Lung (tissue), 12 donors: ENCODE data around the gene EIF4A2. TPM values are rescaled to one million over a fixed set of nuclear protein-coding genes. Genes with fewer than 3 reads are reported as not detected.

Experiments
- ATAC-seq: fragments of 200-7000 bp; cut with Tn5 transposase; one replicate; pipeline ENCODE4 v1.9.1; 2020; ENCODE audit warnings: moderate number of reproducible peaks; ENCODE audit not compliant: insufficient read depth, low FRiP score
- DNase-seq, 3 donors: peaks; one replicate each; pipeline ENCODE4 v3.0.0-alpha.2; 2013 to 2017
- H3K27ac ChIP-seq, 2 donors: one replicate each; pipeline ENCODE4 v1.5.1; 2013; ENCODE audit warnings: mild to moderate bottlenecking in 2 of 2, moderate library complexity in 2 of 2, control low read depth in 1 of 2, inconsistent platforms in 1 of 2, low read depth in 1 of 2, low read length in 1 of 2
- H3K27me3 ChIP-seq, 3 donors: one replicate each; pipeline ENCODE4 v1.5.1; 2013; ENCODE audit warnings: low read length in 2 of 3; ENCODE audit not compliant: control insufficient read depth in 3 of 3, insufficient read depth in 3 of 3
- H3K36me3 ChIP-seq, 4 donors: one replicate each; pipeline ENCODE4 v1.5.1; 2013; ENCODE audit warnings: low read length in 4 of 4, mild to moderate bottlenecking in 1 of 4, moderate library complexity in 1 of 4; ENCODE audit not compliant: control insufficient read depth in 4 of 4, insufficient read depth in 4 of 4
- H3K4me1 ChIP-seq, 5 donors: one replicate each; pipeline ENCODE4 v1.5.1; 2013; ENCODE audit warnings: low read length in 5 of 5, mild to moderate bottlenecking in 2 of 5, moderate library complexity in 1 of 5; ENCODE audit not compliant: control insufficient read depth in 5 of 5, insufficient read depth in 5 of 5
- H3K4me3 ChIP-seq: one replicate; pipeline ENCODE4 v1.5.1; 2013; ENCODE audit warnings: mild to moderate bottlenecking, control low read depth, moderate library complexity
- H3K9ac ChIP-seq, 2 donors: one replicate each; pipeline ENCODE4 v1.5.1; 2013; ENCODE audit warnings: low read length in 2 of 2, control low read depth in 1 of 2; ENCODE audit not compliant: insufficient read depth in 1 of 2
- H3K9me3 ChIP-seq, 4 donors: one replicate each; pipeline ENCODE4 v1.5.1; 2013; ENCODE audit warnings: low read length in 3 of 4, mild to moderate bottlenecking in 1 of 4, moderate library complexity in 1 of 4; ENCODE audit not compliant: control insufficient read depth in 4 of 4, insufficient read depth in 3 of 4
- WGBS, 2 donors: extraction: QIAGEN DNeasy Blood & Tissue Kit; methylation state at CpG; one replicate each; pipeline ENCODE4 v1.1.7; 2013; 5-methylcytosine and 5-hydroxymethylcytosine counted together
- polyA plus RNA-seq, 2 donors: library from polyadenylated mRNA; stranded (reverse); fragments of 200-250 nt; gene quantifications; one replicate each; pipeline ENCODE4 v1.2.1, GENCODE V29; 2013
- total RNA-seq, 2 donors: library from RNA; depleted of rRNA in 1 of 2; stranded (reverse); fragments of >200 nt in 1 of 2; gene quantifications; one replicate each; pipeline ENCODE4 v1.2.1, GENCODE V29; 2014 to 2021
- TF ChIP-seq, protein P1 (sequence below): IDR thresholded peaks from 2 replicates; pipeline ENCODE4 v1.5.1; 2012; ENCODE audit warnings: mild to moderate bottlenecking; ENCODE audit errors: control extremely low read depth, extremely low read depth
- donor health status: control.
- donor health status: control.
- donor health status: Bipolar disorder and iron deficiency.
- donor health status: healthy.
- donor health status: DM: yes; HTN: yes; CAD: no.

EIF4A2 gene
- total and polyA plus RNA-seq, 4 donors = 235 to 683 (median 312) TPM

DNA sequence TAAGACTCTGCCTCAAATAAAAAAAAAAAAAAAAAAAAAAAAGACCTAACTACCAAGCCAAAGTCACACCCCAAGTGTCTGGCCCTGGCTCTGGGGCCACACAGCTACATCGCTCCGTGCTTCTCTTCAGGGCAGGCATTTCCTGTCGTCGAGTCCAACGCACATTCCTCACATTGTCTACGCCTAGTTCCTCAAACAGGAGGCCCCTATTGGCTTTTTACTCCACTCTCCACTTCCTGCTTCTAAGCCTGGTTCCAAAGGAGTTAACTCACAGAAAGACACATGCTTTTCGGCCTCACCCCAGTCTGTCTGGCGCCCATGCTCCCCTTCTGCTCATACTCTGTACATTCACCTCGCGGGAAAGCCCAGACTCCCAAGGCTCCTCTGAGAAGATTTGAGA is 37.4 kb upstream of the EIF4A2 start:
- 15 to 17% methylated on average over 9 of the region's 10 CpGs for WGBS, 2 donors
- ATAC-seq (peak; percentile 85), DNase-seq (peak; percentile 60 to 72 (median 64))
- Histone ChIP-seq H3K4me3 (no peak overlapping the region), H3K9ac (no peak overlapping the region), H3K9me3 (no peaks in the 10 kb centered on the region), H3K36me3 (no peaks in the 10 kb centered on the region), H3K27me3 (no peaks in the 10 kb centered on the region), H3K27ac (peak overlapping the region in 1 of 2 donors; percentile 21), H3K4me1 (peaks cover 0 to 3% (median 0%) of the 10 kb centered on the region in 5 donors)
- TF ChIP-seq, protein P1, sequence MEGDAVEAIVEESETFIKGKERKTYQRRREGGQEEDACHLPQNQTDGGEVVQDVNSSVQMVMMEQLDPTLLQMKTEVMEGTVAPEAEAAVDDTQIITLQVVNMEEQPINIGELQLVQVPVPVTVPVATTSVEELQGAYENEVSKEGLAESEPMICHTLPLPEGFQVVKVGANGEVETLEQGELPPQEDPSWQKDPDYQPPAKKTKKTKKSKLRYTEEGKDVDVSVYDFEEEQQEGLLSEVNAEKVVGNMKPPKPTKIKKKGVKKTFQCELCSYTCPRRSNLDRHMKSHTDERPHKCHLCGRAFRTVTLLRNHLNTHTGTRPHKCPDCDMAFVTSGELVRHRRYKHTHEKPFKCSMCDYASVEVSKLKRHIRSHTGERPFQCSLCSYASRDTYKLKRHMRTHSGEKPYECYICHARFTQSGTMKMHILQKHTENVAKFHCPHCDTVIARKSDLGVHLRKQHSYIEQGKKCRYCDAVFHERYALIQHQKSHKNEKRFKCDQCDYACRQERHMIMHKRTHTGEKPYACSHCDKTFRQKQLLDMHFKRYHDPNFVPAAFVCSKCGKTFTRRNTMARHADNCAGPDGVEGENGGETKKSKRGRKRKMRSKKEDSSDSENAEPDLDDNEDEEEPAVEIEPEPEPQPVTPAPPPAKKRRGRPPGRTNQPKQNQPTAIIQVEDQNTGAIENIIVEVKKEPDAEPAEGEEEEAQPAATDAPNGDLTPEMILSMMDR = no peak

DNA sequence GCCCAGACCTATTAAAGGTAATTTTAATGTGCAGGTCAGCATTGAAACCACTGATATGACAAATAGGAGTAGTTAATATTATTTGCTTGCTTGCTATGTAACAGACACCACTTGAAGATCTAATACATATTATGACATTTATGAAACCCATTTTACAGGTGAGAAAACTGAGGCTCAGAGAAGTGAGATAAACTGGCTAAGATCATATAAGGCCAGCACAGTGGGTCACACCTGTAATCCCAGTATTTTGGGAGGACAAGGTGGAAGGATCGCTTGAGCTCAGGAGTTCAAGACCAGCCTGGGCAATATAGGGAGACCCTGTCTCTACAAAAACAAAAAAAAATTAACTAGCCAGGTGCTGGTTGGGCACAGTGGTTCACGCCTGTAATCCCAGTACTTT is 33.1 kb upstream of the EIF4A2 start:
- ATAC-seq = no peak
- Histone ChIP-seq H3K4me3 (no peak overlapping the region), H3K27me3 (no peaks in the 10 kb centered on the region), H3K4me1 (peaks cover 0 to 3% (median 0%) of the 10 kb centered on the region in 5 donors), H3K9me3 (no peaks in the 10 kb centered on the region), H3K36me3 (no peaks in the 10 kb centered on the region), H3K27ac (no peak overlapping the region), H3K9ac (no peak overlapping the region)
- TF ChIP-seq, protein P1 = no peak
- DNase-seq = no peak
- WGBS, 2 donors = 97% methylated on average over 2 of the region's 2 CpGs

- H3K27ac ChIP-seq = no peak overlapping the region
Observed at GRCh38 chr3:186751480-186751879, 31.9 kb upstream of the EIF4A2 start.

More at GRCh38 chr3:186751480-186751879, 31.9 kb upstream of the EIF4A2 start:
- no peaks in the 10 kb centered on the region for H3K36me3 ChIP-seq
- no peaks in the 10 kb centered on the region for H3K27me3 ChIP-seq
- WGBS, 2 donors = 64 to 80% methylated on average over 3 of the region's 3 CpGs
- TF ChIP-seq, protein P1 = no peak
- H3K4me3 ChIP-seq = no peak overlapping the region
- ATAC-seq (no peak), DNase-seq (no peak)
- no peaks in the 10 kb centered on the region for H3K9me3 ChIP-seq
- H3K4me1 ChIP-seq = no peaks in the 10 kb centered on the region
- H3K9ac ChIP-seq = no peak overlapping the region
